Measurements from ENCODE around the gene ATP10A.
"Not testable (repeated sequence)": the region's sequence is repeated elsewhere in the genome, so short reads cannot be mapped to it uniquely, and the experiment has no call there.

ATP10A gene

GRCh38 chr15:25884370-25884769 lies 21.2 kb upstream of the ATP10A start:
- no peak for DNase-seq (ENCODE audit: low read depth in 2 of 2, low spot score in 1 of 2)

GRCh38 chr15:25883463-25884259 lies 20.5 kb upstream of the ATP10A start:
- DNase-seq (ENCODE audit: low read depth in 2 of 2, low spot score in 1 of 2): no peak

DNA sequence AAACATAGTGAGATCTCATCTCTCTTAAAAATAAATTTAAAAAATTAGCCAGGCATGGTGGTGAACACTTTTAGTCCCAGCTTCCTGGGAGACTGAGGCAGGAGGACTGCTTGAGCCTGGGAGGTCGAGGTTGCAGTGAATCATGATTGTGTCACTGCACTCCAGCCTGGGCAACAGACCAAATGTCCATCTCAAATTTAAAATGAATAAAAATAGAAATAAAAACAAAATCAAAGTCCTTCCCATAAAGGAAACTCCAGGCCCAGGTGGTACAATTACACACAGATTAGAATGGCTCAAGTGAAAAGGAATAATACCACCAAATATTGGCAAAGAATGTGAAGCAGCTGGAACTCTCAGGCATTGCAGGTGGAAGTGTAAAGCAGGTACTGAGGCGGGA lies 19.3 kb upstream of the ATP10A start:
- DNase-seq (ENCODE audit: low read depth in 2 of 2, low spot score in 1 of 2): no peak

DNA sequence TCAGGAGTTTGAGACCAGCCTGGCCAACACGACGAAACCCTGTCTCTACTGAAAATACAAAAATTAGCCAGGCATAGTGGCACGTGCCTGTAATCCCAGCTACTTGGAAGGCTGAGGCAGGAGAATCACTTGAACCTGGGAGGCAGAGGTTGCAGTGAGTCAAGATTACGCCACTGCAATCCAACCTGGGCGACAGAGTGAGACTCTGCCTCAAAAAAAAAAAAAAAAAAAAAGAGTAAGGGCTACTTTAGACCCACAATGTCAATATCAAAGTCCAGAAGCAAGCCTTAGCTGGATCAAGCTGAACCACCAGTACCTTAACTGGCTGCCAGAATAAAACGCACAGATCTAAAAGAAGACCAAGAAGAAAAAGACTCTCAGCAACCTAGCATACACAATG lies 17.8 kb upstream of the ATP10A start:
- not testable (repeated sequence) for DNase-seq (ENCODE audit: low read depth in 2 of 2, low spot score in 1 of 2)

DNA sequence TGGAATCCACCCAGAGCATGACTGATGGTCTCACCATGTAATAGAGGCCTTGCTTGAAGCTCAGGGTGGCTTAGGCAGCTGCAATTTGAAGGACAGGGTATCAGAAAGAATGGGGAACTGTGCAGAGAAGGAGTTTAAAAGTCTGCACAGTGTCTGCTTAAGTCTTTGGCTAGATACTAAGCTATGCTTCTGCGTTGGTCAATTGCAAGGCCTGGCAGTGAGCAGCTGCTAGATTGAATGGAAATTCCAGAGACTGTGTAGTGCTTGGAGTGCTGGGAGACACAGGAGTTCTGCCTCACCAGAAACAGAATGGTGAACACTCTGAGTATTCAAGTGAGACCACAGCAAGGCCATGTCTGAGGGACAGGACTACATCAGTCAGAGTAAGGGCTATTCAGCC lies 17.3 kb upstream of the ATP10A start:
- no peak for DNase-seq (ENCODE audit: low read depth in 2 of 2, low spot score in 1 of 2)

DNA sequence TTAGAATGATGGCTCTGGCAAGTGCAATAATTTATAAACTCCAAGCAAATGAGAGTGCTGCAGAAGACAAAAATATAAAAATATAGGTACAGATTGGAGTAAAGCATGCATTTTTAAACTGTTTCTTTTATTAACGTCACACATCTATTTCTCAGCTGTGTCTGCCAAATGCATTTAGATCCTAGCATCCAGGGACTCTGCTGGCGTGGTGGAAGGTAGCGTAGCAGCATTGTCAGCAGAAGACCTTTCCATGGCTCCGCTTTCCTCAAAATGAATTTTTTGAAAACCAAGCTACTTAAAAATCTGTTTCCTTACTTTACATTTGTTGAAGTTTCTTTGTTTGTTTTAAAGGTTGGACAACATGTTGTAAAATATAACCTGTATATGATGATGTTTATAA lies 16.3 kb upstream of the ATP10A start:
- DNase-seq (ENCODE audit: low read depth in 2 of 2, low spot score in 1 of 2): no peak

- DNase-seq (ENCODE audit: low read depth in 2 of 2, low spot score in 1 of 2): no peak
Measured at GRCh38 chr15:25877681-25878080, 14.6 kb upstream of the ATP10A start.

- DNase-seq (ENCODE audit: low read depth in 2 of 2, low spot score in 1 of 2): no peak
Measured at GRCh38 chr15:25876231-25877140, 13.4 kb upstream of the ATP10A start.

GRCh38 chr15:25875566-25875965 lies 12.4 kb upstream of the ATP10A start:
- DNase-seq (ENCODE audit: low read depth in 2 of 2, low spot score in 1 of 2): no peak

DNA sequence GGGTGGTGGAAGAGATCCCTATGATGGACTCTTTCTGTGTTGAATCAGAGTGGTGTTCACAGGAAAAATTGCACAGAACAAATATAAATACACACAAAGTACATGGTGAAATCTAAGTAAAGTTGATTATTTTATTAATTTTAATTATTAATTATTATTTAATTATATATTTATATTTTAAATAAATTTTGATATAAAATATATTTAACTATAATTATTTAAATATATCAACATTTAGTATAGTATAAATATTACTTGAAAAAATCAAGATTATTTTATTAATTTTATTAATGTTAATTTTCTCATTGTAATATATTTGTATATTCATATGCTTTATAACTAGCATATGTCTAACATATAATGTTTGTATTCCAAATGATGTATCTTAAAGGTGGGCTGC lies 11.3 kb upstream of the ATP10A start:
- no peak for DNase-seq (ENCODE audit: low read depth in 2 of 2, low spot score in 1 of 2)

- no peak for DNase-seq (ENCODE audit: low read depth in 2 of 2, low spot score in 1 of 2)
Measured at GRCh38 chr15:25871403-25871802, 8.3 kb upstream of the ATP10A start.

- DNase-seq (ENCODE audit: low read depth in 2 of 2, low spot score in 1 of 2): no peak
Measured at GRCh38 chr15:25870938-25871337, 7.8 kb upstream of the ATP10A start.

DNA sequence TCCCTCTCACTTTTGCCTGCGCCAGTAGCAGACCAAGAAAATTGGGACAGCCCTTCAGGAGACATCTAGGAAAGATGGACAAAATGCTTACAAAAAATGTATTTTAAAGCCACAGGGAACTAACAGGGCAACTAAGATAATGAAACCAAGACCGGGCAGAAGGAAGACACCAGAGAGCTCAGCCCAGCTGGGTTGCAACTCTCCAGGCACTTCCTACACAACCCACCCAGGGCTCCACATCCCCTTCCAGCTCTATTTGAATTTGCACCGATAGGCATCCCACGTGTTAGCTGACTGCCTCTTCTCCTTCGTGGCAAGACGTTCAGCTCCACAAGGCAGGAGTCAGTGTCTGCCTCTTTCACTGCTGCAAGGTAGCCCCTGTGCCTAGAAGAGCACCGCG lies 6.6 kb upstream of the ATP10A start:
- no peak for DNase-seq (ENCODE audit: low read depth in 2 of 2, low spot score in 1 of 2)

GRCh38 chr15:25866874-25867273 lies 3.7 kb upstream of the ATP10A start:
- no peak for DNase-seq (ENCODE audit: low read depth in 2 of 2, low spot score in 1 of 2)

DNA sequence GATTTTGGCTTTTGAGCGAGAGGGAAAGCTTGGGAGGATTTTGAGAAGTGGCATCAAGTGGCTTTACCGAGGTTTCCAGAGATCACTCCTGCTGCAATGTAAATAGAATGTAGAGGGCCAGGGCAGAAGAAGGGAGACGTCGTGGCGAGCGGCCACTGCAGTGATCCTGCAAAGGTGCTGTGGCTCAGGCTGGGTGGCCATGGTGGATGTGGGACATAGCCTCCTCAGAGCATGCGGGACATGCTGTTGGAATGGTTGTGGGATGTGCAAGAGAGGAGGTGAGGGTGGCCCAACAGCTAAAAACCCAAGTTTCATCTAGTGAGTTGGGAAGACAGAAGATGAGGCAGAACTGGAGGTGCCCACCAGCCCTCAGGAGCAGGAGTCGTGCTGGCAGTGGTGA lies 3.1 kb upstream of the ATP10A start:
- DNase-seq (ENCODE audit: low read depth in 2 of 2, low spot score in 1 of 2): no peak

GRCh38 chr15:25864966-25865365 lies 1.8 kb upstream of the ATP10A start:
- no peak for DNase-seq (ENCODE audit: low read depth in 2 of 2, low spot score in 1 of 2)

GRCh38 chr15:25863968-25864580 lies 947 bp upstream of the ATP10A start:
- DNase-seq (ENCODE audit: low read depth in 2 of 2, low spot score in 1 of 2): no peak

DNA sequence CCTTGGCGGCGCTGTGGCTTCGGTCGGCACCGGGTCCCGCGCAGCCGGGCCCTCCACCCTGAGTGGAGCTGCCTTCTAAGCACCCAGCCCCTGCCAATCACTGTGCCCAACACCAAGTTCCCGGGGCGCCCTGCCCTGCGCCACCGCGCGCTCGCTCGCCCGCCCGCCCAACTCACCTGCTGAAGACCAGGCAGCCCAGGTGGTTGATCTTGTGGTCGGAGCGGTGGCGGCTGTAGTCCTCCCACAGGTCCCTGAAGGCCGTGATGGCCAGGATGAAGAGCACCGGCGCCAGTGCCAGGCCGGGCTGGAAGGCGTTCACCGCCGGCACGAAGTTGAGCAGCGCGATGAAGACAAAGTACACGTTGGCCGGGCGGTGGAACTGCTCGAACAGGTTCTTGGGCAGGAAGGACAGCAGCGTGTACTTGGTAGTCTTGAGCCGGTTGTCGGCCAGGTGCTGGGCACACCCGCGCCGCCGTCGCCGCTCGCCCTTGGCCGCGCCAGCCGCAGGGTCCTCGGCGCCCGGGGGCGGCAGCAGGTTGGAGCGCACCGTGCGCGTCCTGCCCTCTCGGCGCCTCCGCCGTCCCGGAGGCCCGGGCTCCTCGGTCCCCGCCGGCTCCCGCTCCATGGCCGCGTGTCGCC lies 536 bp downstream of the ATP10A start:
- DNase-seq (ENCODE audit: low read depth in 2 of 2, low spot score in 1 of 2): no peak

- no peak for DNase-seq (ENCODE audit: low read depth in 2 of 2, low spot score in 1 of 2)
Measured at GRCh38 chr15:25862071-25862471, 1.1 kb downstream of the ATP10A start.

GRCh38 chr15:25860885-25861866 lies 2.0 kb downstream of the ATP10A start:
- DNase-seq (ENCODE audit: low read depth in 2 of 2, low spot score in 1 of 2): no peak

All from stimulated activated CD8-positive, alpha-beta memory T cell treated with anti-CD3 and anti-CD28 coated beads, Interleukin-4, amount 100 ng/mL, for 1 hour (primary cell).